SW 1271 (cell line): ENCODE data around the gene SMARCD2.

Experiments
- DNase-seq, 2 experiments: peaks; one replicate each; lab custom pipeline; 2025; lab: John Stamatoyannopoulos, UW

The SMARCD2 gene

GRCh38 chr17:63832014-63832413 is 10.5 kb downstream of the SMARCD2 start:
- no peak for DNase-seq

- DNase-seq, result no peak
Observed at GRCh38 chr17:63831505-63831904, 11.0 kb downstream of the SMARCD2 start.

- no peak for DNase-seq
Observed at GRCh38 chr17:63830904-63831491, 11.5 kb downstream of the SMARCD2 start.

- DNase-seq, result no peak
Observed at GRCh38 chr17:63830278-63830677, 12.2 kb downstream of the SMARCD2 start.

GRCh38 chr17:63828936-63829335 is 13.5 kb downstream of the SMARCD2 start:
- no peak for DNase-seq

GRCh38 chr17:63827801-63828221 is 14.7 kb downstream of the SMARCD2 start:
- no peak for DNase-seq

GRCh38 chr17:63827002-63827800 is 15.3 kb downstream of the SMARCD2 start, which contains the start of the genes FTSJ3 and PSMC5:
Gene FTSJ3, minus strand, starts transcription at chr17:63827663. Its CDS starts 761 bp downstream, at chr17:63826902.
Gene PSMC5, plus strand, starts transcription at chr17:63827431. Its CDS starts 60 bp downstream, at chr17:63827491.
- DNase-seq, result peak; percentile 78 to 95

GRCh38 chr17:63826468-63827001 is 15.9 kb downstream of the SMARCD2 start:
- DNase-seq, result no peak

GRCh38 chr17:63824362-63824761 is 18.1 kb downstream of the SMARCD2 start:
- DNase-seq, result no peak

- no peak for DNase-seq
Observed at GRCh38 chr17:63823659-63824331, 18.7 kb downstream of the SMARCD2 start.

GRCh38 chr17:63822537-63822936 is 19.9 kb downstream of the SMARCD2 start:
- no peak for DNase-seq

GRCh38 chr17:63821804-63822203 is 20.7 kb downstream of the SMARCD2 start:
- no peak for DNase-seq

GRCh38 chr17:63820963-63821561 is 21.4 kb downstream of the SMARCD2 start:
- DNase-seq, result no peak

- no peak for DNase-seq
Observed at GRCh38 chr17:63819585-63820537, 22.6 kb downstream of the SMARCD2 start.

- no peak for DNase-seq
Observed at GRCh38 chr17:63819131-63819530, 23.4 kb downstream of the SMARCD2 start.

- no peak for DNase-seq
Observed at GRCh38 chr17:63817736-63818385, 24.6 kb downstream of the SMARCD2 start.

GRCh38 chr17:63816669-63817068 is 25.8 kb downstream of the SMARCD2 start:
- no peak for DNase-seq

- no peak for DNase-seq
Observed at GRCh38 chr17:63816123-63816522, 26.4 kb downstream of the SMARCD2 start.

GRCh38 chr17:63809970-63810369 is 32.5 kb downstream of the SMARCD2 start:
- DNase-seq, result no peak

- DNase-seq, result no peak
Observed at GRCh38 chr17:63805591-63805990, 36.9 kb downstream of the SMARCD2 start.
